Fibroblast of peridontal ligament (primary cell): ENCODE results near the gene CDC25A.
A peak's percentile ranks its signal among the peaks of the same experiment; 100 is the strongest.

Experiments
- DNase-seq: peaks from one replicate; pipeline ENCODE4 v3.0.0-alpha.2; 2010; ENCODE audit errors: extremely low read depth

The CDC25A gene

GRCh38 chr3:48194446-48195071, 6.3 kb upstream of the CDC25A start:
- DNase-seq: peak; percentile 71

DNA sequence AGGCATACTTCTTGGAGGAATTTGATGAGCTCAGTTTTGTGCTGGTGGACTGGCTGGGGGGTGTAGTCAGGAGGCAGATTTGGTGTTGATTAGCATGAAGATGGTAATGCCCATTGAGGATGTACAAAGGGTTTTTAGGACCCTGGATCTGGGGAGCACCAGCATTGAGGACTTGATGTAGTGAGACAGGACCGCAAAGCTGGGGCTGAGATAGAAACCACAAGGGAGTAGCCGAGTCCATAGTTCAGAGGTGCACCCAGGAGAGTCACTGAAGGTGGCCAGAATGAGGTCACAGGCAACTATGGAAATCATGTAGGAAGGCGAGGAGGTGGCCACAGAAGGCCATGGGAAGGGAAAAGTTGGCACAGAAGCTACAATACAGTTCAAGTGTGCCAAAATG, 2.7 kb upstream of the CDC25A start:
- no peak for DNase-seq

GRCh38 chr3:48189321-48189720, 1.1 kb upstream of the CDC25A start:
- no peak for DNase-seq

GRCh38 chr3:48187579-48188265, 495 bp downstream of the CDC25A start:
- no peak for DNase-seq

DNA sequence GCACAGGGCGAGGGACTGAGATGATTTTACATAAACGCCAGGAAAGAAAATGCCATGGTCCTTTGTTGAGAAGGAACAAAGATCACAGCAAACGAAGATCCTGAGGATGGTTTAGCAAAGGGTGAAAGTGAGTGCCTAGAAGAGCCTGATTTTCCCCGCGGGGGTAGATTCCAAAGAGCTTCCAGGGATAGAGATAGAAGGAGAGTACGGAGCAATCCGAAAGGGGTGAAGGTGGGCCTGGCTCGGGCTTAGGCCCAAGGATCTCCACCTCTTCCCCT, 977 bp downstream of the CDC25A start:
- DNase-seq: no peak

GRCh38 chr3:48186631-48187300, 1.5 kb downstream of the CDC25A start:
- peak; percentile 36 for DNase-seq

- DNase-seq: no peak
These were observed 3.1 kb downstream of the CDC25A start for GRCh38 chr3:48185129-48185528.

GRCh38 chr3:48184299-48184698, 3.9 kb downstream of the CDC25A start:
- DNase-seq: no peak

DNA sequence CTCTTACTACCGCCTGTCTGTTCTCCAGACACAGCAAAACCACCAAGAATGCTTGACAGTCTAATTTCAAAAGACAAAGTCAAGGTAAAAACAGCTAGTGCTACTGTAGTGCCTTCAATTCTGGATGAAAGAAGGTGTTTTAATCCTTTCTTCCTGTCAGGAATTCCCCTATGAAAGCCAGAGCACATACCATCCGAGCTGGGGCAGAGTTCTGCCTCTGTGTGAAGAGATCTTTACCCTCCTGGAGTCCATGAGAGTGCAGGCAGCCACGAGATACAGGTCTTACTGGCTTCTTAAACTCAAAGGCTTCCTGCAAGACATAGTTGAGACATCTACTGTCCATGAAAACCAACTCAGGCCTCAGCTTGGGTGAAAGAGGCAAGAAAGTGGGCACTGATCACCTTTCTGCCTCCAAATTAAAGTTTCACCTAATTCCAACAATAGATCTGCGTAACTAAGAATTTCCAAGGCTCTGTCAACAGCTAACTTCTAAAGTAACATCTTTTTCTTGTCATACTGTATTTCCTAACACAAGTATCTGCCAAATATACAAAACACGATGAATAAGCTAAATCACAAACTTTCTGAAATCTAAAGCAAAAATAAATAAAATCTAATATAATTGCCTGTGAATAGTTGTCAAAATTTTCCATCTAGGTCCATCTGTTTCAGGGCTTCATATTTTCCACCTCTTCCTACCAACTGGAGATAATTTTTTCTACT, 7.5 kb downstream of the CDC25A start:
- no peak for DNase-seq

- no peak for DNase-seq
These were observed 8.2 kb downstream of the CDC25A start for GRCh38 chr3:48180021-48180420.

GRCh38 chr3:48178072-48178471, 10.1 kb downstream of the CDC25A start:
- no peak for DNase-seq

GRCh38 chr3:48157950-48158376, 30.3 kb downstream of the CDC25A start:
- peak; percentile 80 for DNase-seq

GRCh38 chr3:48157202-48157840, 30.9 kb downstream of the CDC25A start:
- no peak for DNase-seq

DNA sequence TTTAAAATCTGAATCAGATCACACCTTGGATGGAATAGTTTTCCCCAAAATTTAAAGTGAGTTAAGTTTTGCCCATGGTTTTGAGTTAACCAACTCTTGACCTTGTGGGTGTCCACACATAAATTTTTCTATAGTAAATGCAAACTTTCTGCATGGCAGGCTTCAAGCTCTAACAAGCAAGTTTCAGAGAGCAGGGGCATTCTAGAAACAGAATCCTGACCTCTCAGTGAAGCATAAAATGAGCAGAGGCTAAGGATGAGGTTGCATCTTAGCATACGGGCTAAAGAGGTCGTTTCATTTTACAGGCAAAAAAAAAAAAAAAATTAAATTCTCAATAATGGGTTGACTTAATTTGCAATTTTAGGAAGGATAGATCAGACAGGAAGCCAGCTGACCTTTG, 32.1 kb downstream of the CDC25A start:
- no peak for DNase-seq

GRCh38 chr3:48155122-48155521, 33.1 kb downstream of the CDC25A start:
- DNase-seq: peak; percentile 56

DNA sequence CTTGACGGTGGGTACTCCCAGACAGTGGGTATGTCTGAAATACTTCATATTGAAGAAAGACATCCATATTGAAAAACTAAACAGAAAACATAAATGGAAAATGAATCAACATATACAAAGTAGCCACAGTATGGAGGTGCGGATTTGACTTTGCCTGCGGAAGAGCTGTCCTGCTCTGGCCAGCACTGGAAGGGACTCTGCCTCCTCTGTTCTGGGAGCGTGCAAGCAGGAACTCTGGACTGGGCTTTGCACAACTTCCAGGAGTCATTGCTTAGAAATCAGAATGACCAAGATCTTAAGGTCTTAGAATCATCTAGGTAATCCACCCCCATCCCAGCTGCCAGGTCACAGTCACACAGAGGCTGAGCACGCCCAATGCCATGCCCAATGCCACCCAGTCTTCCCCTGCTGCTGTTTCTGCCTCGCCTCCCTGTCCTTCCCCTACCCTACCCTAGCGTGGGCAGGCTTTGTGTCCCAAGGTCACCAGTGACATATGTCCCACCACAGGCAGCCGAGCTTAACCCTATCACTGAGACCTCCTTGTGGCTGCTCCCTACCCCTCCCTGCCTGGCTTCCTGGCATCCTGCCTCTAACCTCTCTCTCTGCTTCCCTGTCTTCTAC, 36.3 kb downstream of the CDC25A start:
- DNase-seq: no peak

- peak; percentile 84 for DNase-seq
These were observed 37.0 kb downstream of the CDC25A start for GRCh38 chr3:48151058-48151806.

DNA sequence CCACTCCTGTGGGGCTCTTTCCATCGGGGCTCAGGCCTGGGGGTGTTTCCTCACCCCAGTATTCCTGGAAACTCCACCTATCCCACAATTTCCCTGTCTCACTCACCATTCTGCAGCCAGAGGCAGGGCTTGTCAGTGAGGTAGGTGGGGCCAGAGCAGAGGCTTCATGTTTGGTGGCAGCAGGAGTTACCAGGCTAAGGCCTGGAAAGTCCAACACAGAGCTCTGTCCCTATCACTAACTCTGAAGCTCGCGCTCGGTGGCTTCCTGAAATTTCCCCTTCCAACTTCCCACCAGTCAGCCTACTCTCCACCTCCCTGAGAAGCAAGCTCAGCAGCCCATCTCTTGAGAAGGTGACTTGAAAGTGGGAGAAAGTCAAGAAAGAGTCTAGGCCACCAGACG, 44.2 kb downstream of the CDC25A start:
- DNase-seq: no peak

GRCh38 chr3:48143567-48143966, 44.6 kb downstream of the CDC25A start:
- DNase-seq: no peak

DNA sequence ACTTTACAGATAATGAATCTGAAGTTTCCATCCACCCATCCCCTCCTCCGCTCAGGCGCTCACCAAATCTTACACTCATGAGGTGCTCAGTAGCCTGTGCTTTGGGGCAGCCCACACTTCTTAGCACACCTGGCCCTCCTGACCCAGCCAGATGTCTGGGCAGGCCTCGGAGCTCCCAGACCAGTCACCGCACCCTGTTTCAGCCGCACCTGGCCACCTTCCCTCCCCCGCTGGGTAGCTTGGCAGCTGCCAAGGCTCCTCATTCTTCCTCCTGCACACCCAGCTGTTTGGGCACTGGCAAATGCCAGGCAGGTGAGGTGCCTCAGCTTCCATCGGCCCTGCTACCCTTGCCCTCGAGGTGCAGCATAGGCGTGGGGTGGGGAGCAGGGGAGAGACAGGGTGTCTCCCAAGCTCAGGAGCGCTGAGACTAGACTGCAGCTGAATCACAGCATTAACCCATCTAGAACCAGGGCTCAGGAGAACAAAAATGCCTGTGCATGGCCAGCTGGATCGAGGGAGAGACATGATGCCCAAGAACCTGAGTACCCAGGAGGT, 45.8 kb downstream of the CDC25A start:
- DNase-seq: no peak
